Left ventricle myocardium inferior (tissue), 1 donor: ENCODE results near the gene ZNF81. TPM values are rescaled to one million over a fixed set of nuclear protein-coding genes. Genes with fewer than 3 reads are reported as not detected.
"Not testable (repeated sequence)": the region's sequence is repeated elsewhere in the genome, so short reads cannot be mapped to it uniquely, and the experiment has no call there.

Experiments used
- DNase-seq: peaks from one replicate; pipeline ENCODE4 v3.0.0-alpha.2; 2020
- H3K27ac ChIP-seq: fragments of 200-600 bp; replicated peaks from 2 replicates; pipeline ENCODE4 v1.8.0; 2021
- H3K27me3 ChIP-seq: fragments of 200-600 bp; 2 replicates; pipeline ENCODE4 v1.8.0; 2021; ENCODE audit warnings: low read depth
- H3K36me3 ChIP-seq: fragments of 200-600 bp; 2 replicates; pipeline ENCODE4 v1.8.0; 2021
- H3K4me1 ChIP-seq: fragments of 200-600 bp; 2 replicates; pipeline ENCODE4 v1.8.0; 2021
- H3K4me3 ChIP-seq: fragments of 200-600 bp; 2 replicates; pipeline ENCODE4 v1.8.0; 2021; ENCODE audit warnings: mild to moderate bottlenecking, moderate library complexity
- H3K9me3 ChIP-seq: fragments of 200-600 bp; replicated peaks from 2 replicates; pipeline ENCODE4 v1.8.0; 2021
- intact Hi-C: fragments of 100-400 bp; cut with micrococcal nuclease; formaldehyde crosslinking; loops from one replicate; pipeline ENCODE4 v1.11.0; 2022
- total RNA-seq: library from RNA; stranded (reverse); fragmentation: NEBNext Ultra II Directional; extraction: Animal tissue kit (Norgen Biotek cat#: 25700); gene quantifications from one replicate; pipeline ENCODE4 v1.2.1, GENCODE V29; 2021
- TF ChIP-seq, protein P1 (sequence below): fragments of 200-600 bp; IDR thresholded peaks from 2 replicates; pipeline ENCODE4 v1.8.0; 2021; ENCODE audit warnings: antibody characterized with exemption, mild to moderate bottlenecking, borderline replicate concordance
- donor health status: DM: no; HTN: yes; CAD: no; lungs with severe emphysema.

Gene ZNF81
- total RNA-seq, 1 donor from 2014 or later: 5.8 TPM

DNA sequence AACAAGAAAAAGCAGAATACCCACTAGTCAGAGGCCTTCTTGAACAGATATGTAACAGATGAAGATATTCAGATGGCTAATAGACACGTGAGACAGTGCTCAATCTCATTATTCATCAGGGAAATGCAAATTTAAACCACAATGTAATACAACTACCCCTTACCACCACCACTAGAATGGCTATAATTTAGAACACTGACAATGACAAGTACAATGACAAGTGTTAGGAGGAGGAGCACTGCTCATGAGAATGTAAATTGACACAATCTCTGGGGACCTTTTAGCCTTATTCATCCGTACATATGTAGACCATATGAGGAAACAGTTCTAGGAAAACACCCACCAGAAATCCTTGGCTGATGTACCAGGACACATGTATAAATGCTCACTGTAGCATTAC is 13.1 kb downstream of the ZNF81 start:
- H3K4me3 ChIP-seq: no peak overlapping the region
- peaks cover 29% of the 10 kb centered on the region for H3K36me3 ChIP-seq
- intact Hi-C loops: no loop called here
- no peaks in the 10 kb centered on the region for H3K4me1 ChIP-seq
- H3K9me3 ChIP-seq: no peaks in the 10 kb centered on the region
- DNase-seq: no peak
- H3K27me3 ChIP-seq: no peaks in the 10 kb centered on the region
- TF ChIP-seq, protein P1, sequence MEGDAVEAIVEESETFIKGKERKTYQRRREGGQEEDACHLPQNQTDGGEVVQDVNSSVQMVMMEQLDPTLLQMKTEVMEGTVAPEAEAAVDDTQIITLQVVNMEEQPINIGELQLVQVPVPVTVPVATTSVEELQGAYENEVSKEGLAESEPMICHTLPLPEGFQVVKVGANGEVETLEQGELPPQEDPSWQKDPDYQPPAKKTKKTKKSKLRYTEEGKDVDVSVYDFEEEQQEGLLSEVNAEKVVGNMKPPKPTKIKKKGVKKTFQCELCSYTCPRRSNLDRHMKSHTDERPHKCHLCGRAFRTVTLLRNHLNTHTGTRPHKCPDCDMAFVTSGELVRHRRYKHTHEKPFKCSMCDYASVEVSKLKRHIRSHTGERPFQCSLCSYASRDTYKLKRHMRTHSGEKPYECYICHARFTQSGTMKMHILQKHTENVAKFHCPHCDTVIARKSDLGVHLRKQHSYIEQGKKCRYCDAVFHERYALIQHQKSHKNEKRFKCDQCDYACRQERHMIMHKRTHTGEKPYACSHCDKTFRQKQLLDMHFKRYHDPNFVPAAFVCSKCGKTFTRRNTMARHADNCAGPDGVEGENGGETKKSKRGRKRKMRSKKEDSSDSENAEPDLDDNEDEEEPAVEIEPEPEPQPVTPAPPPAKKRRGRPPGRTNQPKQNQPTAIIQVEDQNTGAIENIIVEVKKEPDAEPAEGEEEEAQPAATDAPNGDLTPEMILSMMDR: no peak
- H3K27ac ChIP-seq: no peak overlapping the region

DNA sequence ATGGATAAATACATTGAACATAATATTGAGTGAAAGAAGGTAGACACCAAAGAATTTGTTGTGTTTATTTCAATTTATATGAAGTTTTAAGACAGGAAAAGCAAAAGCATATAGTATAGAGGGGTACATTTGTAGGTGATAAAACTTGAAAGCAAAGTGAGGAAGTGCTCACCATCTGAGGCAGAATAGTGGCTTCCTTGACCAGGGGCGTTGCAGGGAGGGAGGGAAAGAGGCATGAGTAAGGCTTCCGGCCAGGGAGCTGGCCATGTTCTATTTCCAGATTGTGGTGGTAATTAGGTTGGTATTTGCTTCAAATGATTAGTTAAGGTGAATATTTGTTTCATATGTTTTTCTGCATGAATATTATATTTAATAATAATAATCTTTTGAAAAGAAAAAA is 13.7 kb downstream of the ZNF81 start:
- DNase-seq, H3K9me3 ChIP-seq, H3K27ac ChIP-seq, H3K4me3 ChIP-seq, H3K27me3 ChIP-seq, intact Hi-C loops, H3K4me1 ChIP-seq: not testable (repeated sequence)
- H3K36me3 ChIP-seq: peaks cover 29% of the 10 kb centered on the region

DNA sequence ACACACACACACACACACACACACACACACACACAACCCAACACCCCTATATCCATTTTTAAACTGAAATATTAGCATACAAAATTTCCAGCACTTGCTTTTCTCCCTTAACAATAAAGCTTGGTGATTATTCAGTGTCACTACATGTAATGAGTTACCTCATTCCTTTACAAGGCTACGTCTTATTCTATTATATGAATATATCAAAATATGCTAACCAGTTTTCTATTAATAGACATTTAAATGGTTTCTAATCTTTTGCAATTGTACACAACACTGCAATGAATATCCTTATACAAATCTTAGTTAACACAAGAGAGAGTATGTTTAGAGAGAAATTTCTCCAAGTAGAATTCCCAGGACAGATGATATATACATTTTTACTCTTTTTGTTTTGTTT is 14.2 kb downstream of the ZNF81 start:
- no peak for DNase-seq
- H3K27ac ChIP-seq: no peak overlapping the region
- intact Hi-C loops: no loop called here

DNA sequence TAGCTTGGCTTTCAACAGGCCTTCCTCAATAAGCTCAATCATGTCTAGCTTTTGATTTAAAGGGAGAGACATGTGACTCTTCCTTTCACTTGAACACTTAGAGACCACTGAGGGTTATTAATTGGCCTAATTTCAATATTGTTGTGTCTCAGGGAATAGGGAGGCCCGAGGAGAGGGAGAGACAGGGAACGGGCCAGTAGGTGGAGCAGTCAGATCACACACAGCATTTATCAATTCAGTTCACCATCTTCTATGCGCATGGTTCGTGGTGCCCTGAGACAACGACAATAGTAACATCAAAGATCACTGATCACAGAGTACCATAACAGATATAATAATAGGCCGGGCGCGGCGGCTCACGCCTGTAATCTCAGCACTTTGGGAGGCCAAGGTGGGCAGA is 17.8 kb downstream of the ZNF81 start:
- intact Hi-C loops: no loop called here
- no peak overlapping the region for H3K27ac ChIP-seq
- no peaks in the 10 kb centered on the region for H3K27me3 ChIP-seq
- H3K9me3 ChIP-seq: no peaks in the 10 kb centered on the region
- H3K36me3 ChIP-seq: peaks cover 4% of the 10 kb centered on the region
- no peak overlapping the region for H3K4me3 ChIP-seq
- no peaks in the 10 kb centered on the region for H3K4me1 ChIP-seq
- TF ChIP-seq, protein P1: peak; percentile 51
- DNase-seq: peak; percentile 9

More for the DNA sequence above, 14.2 kb downstream of the ZNF81 start:
- peaks cover 29% of the 10 kb centered on the region for H3K36me3 ChIP-seq
- no peaks in the 10 kb centered on the region for H3K9me3 ChIP-seq
- no peaks in the 10 kb centered on the region for H3K27me3 ChIP-seq
- no peak overlapping the region for H3K4me3 ChIP-seq
- TF ChIP-seq, protein P1: no peak
- H3K4me1 ChIP-seq: no peaks in the 10 kb centered on the region

DNA sequence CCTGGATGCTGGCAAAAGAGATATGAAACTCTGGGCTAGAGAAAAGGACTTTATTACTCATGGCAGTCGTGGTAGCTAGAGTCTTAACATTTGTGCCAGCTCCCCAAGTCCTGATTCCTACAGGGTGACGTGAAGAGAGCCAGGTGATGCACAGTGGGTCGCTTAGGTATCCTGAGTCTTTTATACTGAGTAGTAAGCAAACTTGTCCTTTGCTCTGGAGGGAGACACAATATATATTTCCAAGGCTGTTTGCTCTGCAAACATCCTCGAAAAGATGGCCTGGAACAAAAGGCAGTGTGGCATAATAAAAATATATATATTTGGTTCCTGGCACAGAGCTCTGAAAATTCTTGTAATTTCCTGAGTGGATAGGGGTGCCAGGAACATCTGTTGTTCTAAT is 23.0 kb downstream of the ZNF81 start:
- no peak overlapping the region for H3K27ac ChIP-seq

DNA sequence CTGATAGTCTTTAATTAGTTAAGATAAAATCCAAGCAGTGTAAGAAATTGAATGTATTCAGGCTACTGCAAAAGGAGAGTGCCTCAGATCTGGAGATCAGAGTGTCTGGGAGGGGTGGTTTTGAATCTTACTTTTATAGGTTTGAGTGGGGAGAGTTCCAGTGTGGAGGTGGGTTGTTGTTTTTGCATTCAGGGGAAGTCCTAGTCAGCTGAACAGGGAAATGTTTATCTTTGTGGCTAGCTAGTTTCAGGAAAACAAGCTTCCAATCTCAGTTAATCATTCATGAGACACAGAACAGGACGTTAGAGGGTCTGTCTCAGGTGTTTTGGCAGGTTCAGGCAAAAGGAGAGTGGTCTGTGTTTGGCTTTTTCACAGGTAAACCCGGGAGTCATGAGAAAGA is 26.0 kb downstream of the ZNF81 start:
- H3K36me3 ChIP-seq: no peaks in the 10 kb centered on the region
- H3K27me3 ChIP-seq: no peaks in the 10 kb centered on the region
- no peak overlapping the region for H3K4me3 ChIP-seq
- intact Hi-C loops: no loop called here
- H3K9me3 ChIP-seq: no peaks in the 10 kb centered on the region
- TF ChIP-seq, protein P1: no peak
- H3K4me1 ChIP-seq: no peaks in the 10 kb centered on the region
- no peak overlapping the region for H3K27ac ChIP-seq
- no peak for DNase-seq

More for the DNA sequence above, 23.0 kb downstream of the ZNF81 start:
- Histone ChIP-seq H3K4me3 (no peak overlapping the region), H3K9me3 (no peaks in the 10 kb centered on the region), H3K4me1 (no peaks in the 10 kb centered on the region), H3K27me3 (no peaks in the 10 kb centered on the region), H3K36me3 (no peaks in the 10 kb centered on the region)
- no peak for DNase-seq
- intact Hi-C loops: no loop called here
- TF ChIP-seq, protein P1: no peak
